ENCODE data around the gene SASH1.

The SASH1 gene

GRCh38 chr6:148432462-148433195 lies 90.0 kb downstream of the SASH1 start:
- ATAC-seq (ENCODE audit: insufficient read depth, low read depth) = no peak
- no peaks in the 10 kb centered on the region for H3K79me2 ChIP-seq (ENCODE audit: insufficient read depth, low read length)
- H3K36me3 ChIP-seq (ENCODE audit: insufficient read depth, low read length) = no peaks in the 10 kb centered on the region
- H3K27me3 ChIP-seq (ENCODE audit: insufficient read depth, low read length, poor library complexity) = no peaks in the 10 kb centered on the region
- H4K20me1 ChIP-seq (ENCODE audit: insufficient read depth, low read length) = no peaks in the 10 kb centered on the region
- no peak for DNase-seq
- no peak overlapping the region for H3K9ac ChIP-seq (ENCODE audit: low read depth, low read length)
- TF ChIP-seq EZH2 (IDR thresholded peaks at IDR 0.05; ENCODE audit: borderline replicate concordance, low read depth, low read length, severe bottlenecking) (no peak), CTCF (IDR thresholded peaks at IDR 0.05; ENCODE audit: borderline replicate concordance, extremely low read depth, low read length, poor library complexity, severe bottlenecking) (no peak)
- no peak overlapping the region for H2AFZ ChIP-seq (ENCODE audit: low read depth, low read length)
- H3K4me3 ChIP-seq (ENCODE audit: low read depth in 1 of 2, low read length in 2 of 2) = no peak overlapping the region
- no peak overlapping the region for H3K4me2 ChIP-seq (ENCODE audit: insufficient read depth, low read length)
- no peaks in the 10 kb centered on the region for H3K9me3 ChIP-seq (ENCODE audit: insufficient read depth, low read length, severe bottlenecking)
- H3K27ac ChIP-seq (ENCODE audit: low read length) = no peak overlapping the region
- H3K4me1 ChIP-seq (ENCODE audit: insufficient read depth, low read length) = no peaks in the 10 kb centered on the region

- TF ChIP-seq EZH2 (IDR thresholded peaks at IDR 0.05; ENCODE audit: borderline replicate concordance, low read depth, low read length, severe bottlenecking) (no peak), CTCF (IDR thresholded peaks at IDR 0.05; ENCODE audit: borderline replicate concordance, extremely low read depth, low read length, poor library complexity, severe bottlenecking) (no peak)
- H3K4me3 ChIP-seq (ENCODE audit: low read depth in 1 of 2, low read length in 2 of 2) = no peak overlapping the region
- no peak overlapping the region for H3K4me2 ChIP-seq (ENCODE audit: insufficient read depth, low read length)
- H3K27me3 ChIP-seq (ENCODE audit: insufficient read depth, low read length, poor library complexity) = no peaks in the 10 kb centered on the region
- DNase-seq (no peak), ATAC-seq (ENCODE audit: insufficient read depth, low read depth) (no peak)
- H4K20me1 ChIP-seq (ENCODE audit: insufficient read depth, low read length) = no peaks in the 10 kb centered on the region
- H2AFZ ChIP-seq (ENCODE audit: low read depth, low read length) = no peak overlapping the region
- no peaks in the 10 kb centered on the region for H3K4me1 ChIP-seq (ENCODE audit: insufficient read depth, low read length)
- H3K79me2 ChIP-seq (ENCODE audit: insufficient read depth, low read length) = no peaks in the 10 kb centered on the region
- H3K9ac ChIP-seq (ENCODE audit: low read depth, low read length) = no peak overlapping the region
- no peak overlapping the region for H3K27ac ChIP-seq (ENCODE audit: low read length)
- no peaks in the 10 kb centered on the region for H3K9me3 ChIP-seq (ENCODE audit: insufficient read depth, low read length, severe bottlenecking)
- H3K36me3 ChIP-seq (ENCODE audit: insufficient read depth, low read length) = no peaks in the 10 kb centered on the region
Observed at GRCh38 chr6:148435386-148435785, 92.7 kb downstream of the SASH1 start.

GRCh38 chr6:148436466-148436865 lies 93.8 kb downstream of the SASH1 start:
- H3K9me3 ChIP-seq (ENCODE audit: insufficient read depth, low read length, severe bottlenecking) = no peaks in the 10 kb centered on the region
- ATAC-seq (ENCODE audit: insufficient read depth, low read depth) (no peak), DNase-seq (no peak)
- no peak overlapping the region for H3K9ac ChIP-seq (ENCODE audit: low read depth, low read length)
- no peak overlapping the region for H3K27ac ChIP-seq (ENCODE audit: low read length)
- H3K27me3 ChIP-seq (ENCODE audit: insufficient read depth, low read length, poor library complexity) = no peaks in the 10 kb centered on the region
- H2AFZ ChIP-seq (ENCODE audit: low read depth, low read length) = no peak overlapping the region
- no peaks in the 10 kb centered on the region for H3K4me1 ChIP-seq (ENCODE audit: insufficient read depth, low read length)
- no peak overlapping the region for H3K4me3 ChIP-seq (ENCODE audit: low read depth in 1 of 2, low read length in 2 of 2)
- H4K20me1 ChIP-seq (ENCODE audit: insufficient read depth, low read length) = no peaks in the 10 kb centered on the region
- no peaks in the 10 kb centered on the region for H3K79me2 ChIP-seq (ENCODE audit: insufficient read depth, low read length)
- TF ChIP-seq EZH2 (IDR thresholded peaks at IDR 0.05; ENCODE audit: borderline replicate concordance, low read depth, low read length, severe bottlenecking) = no peak
- no peak for TF ChIP-seq CTCF (IDR thresholded peaks at IDR 0.05; ENCODE audit: borderline replicate concordance, extremely low read depth, low read length, poor library complexity, severe bottlenecking)
- no peak overlapping the region for H3K4me2 ChIP-seq (ENCODE audit: insufficient read depth, low read length)
- H3K36me3 ChIP-seq (ENCODE audit: insufficient read depth, low read length) = no peaks in the 10 kb centered on the region
